NT2/D1 (cell line): ENCODE measurements around the gene PDPR.
"Not testable (repeated sequence)": the region's sequence is repeated elsewhere in the genome, so short reads cannot be mapped to it uniquely, and the experiment has no call there.

Experiments used
- DNase-seq: peaks from one replicate; pipeline ENCODE4 v3.0.0-alpha.2; 2011; ENCODE audit warnings: low read depth, low spot score
- H3K27me3 ChIP-seq: 2 replicates; pipeline ENCODE4 v1.6.0; 2011; ENCODE audit warnings: mild to moderate bottlenecking; ENCODE audit not compliant: insufficient read length, insufficient read depth
- H3K36me3 ChIP-seq: 2 replicates; pipeline ENCODE4 v1.6.1; 2011; ENCODE audit warnings: mild to moderate bottlenecking, low read length, mixed read lengths; ENCODE audit not compliant: insufficient read depth, insufficient read length
- H3K4me1 ChIP-seq: 2 replicates; pipeline ENCODE4 v1.5.1; 2011; ENCODE audit not compliant: insufficient read depth, insufficient read length
- H3K4me3 ChIP-seq: 2 replicates; pipeline ENCODE4 v1.5.1; 2011; ENCODE audit warnings: low read depth; ENCODE audit not compliant: insufficient read length
- H3K9ac ChIP-seq: 2 replicates; pipeline ENCODE4 v1.6.0; 2011; ENCODE audit warnings: low read depth; ENCODE audit not compliant: insufficient read length
- H3K9me3 ChIP-seq: 2 replicates; pipeline ENCODE4 v1.5.1; 2011; ENCODE audit warnings: mild to moderate bottlenecking, low read length; ENCODE audit not compliant: insufficient read depth
- SUZ12 ChIP-seq: IDR thresholded peaks from 2 replicates; pipeline ENCODE4 v1.6.1; 2011; ENCODE audit not compliant: insufficient read length, insufficient read depth; ENCODE audit errors: extremely low read depth
- YY1 ChIP-seq: IDR thresholded peaks from 2 replicates; pipeline ENCODE4 v1.6.1; 2011; ENCODE audit not compliant: insufficient read length, insufficient read depth
- ZNF274 ChIP-seq: IDR thresholded peaks from 2 replicates; pipeline ENCODE4 v1.6.1; 2011; ENCODE audit warnings: mild to moderate bottlenecking, low read depth, low read length

PDPR gene

DNA sequence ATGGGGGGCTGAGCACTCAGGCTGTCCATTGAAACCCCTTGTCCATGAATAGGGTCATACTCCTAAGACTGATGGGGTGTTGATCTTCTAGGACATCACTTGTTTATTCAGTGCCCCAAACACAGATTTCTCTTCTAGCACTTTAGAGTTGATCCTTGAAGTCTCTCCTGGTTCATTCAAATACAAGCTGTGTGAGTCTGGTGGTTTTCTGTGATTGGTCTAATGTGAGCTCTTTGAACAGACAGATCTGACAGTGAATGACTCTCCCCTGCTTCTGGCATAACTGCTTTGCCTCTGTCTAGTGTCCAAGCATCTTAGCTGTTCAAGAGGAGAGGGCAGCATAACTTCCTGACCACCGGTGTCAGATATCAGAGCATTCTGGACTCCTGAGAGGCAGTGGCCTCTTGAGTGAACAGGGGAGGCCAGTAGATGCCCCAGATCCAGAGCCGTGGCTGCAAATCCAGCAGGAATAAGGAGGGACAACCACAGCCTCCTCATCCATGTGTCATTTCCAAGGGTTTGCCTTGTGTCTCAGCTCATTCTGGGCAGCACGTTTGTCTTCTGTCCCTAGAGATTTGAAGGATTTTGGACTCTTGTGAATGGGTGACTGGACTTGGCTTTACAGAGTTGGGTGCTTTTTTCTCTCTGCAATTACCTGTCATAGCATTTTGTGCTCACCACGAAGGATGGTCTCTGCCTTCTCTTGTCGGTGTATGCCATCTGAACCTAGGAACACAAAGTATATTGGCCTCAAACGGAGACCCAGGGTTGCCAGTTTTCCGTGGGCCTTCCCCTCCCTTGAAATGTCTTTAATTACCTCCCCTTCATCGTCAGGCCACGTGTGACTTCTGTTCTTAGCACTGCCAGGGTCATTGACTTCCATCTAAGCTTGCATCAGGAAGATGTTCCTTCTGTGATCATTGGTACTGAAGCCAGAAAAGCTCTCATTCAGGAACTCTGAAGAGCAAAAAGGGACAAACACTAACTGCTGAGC, 45.5 kb downstream of the PDPR start:
- no peak overlapping the region for H3K9ac ChIP-seq
- no peaks in the 10 kb centered on the region for H3K9me3 ChIP-seq
- peaks cover 82% of the 10 kb centered on the region for H3K36me3 ChIP-seq
- no peak for TF ChIP-seq SUZ12
- TF ChIP-seq YY1, result no peak
- no peak for TF ChIP-seq ZNF274
- H3K4me1 ChIP-seq, result peaks cover 10% of the 10 kb centered on the region
- H3K27me3 ChIP-seq, result no peaks in the 10 kb centered on the region
- H3K4me3 ChIP-seq, result no peak overlapping the region
- DNase-seq, result no peak

GRCh38 chr16:70160388-70160787, 46.3 kb downstream of the PDPR start:
- H3K9me3 ChIP-seq, result no peaks in the 10 kb centered on the region
- H3K36me3 ChIP-seq, result peaks cover 75% of the 10 kb centered on the region
- peaks cover 10% of the 10 kb centered on the region for H3K4me1 ChIP-seq
- TF ChIP-seq YY1 (no peak), SUZ12 (no peak), ZNF274 (no peak)
- no peak for DNase-seq
- H3K27me3 ChIP-seq, result no peaks in the 10 kb centered on the region
- no peak overlapping the region for H3K4me3 ChIP-seq
- no peak overlapping the region for H3K9ac ChIP-seq

DNA sequence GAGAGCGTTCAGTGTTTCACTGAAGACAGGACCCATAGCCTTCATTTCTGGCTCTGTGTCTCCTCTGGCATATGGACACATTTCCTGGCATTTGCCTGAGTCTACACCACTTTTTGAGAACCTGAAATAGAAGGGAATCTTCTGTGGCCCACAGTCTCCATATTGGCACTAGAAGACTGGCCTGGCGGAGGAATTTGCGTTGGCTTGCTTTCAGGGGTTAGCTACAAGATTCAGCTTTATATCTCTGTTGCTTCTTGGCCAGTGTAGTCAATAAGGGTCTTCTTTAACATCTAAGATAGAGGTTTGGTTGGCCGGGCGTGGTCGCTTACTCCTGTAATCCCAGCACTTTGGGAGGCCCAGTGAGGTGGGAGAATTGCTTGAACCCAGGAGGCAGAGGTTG, 46.7 kb downstream of the PDPR start:
- Histone ChIP-seq H3K9me3 (no peaks in the 10 kb centered on the region), H3K36me3 (peaks cover 71% of the 10 kb centered on the region), H3K9ac (no peak overlapping the region), H3K27me3 (no peaks in the 10 kb centered on the region), H3K4me3 (no peak overlapping the region), H3K4me1 (peaks cover 10% of the 10 kb centered on the region)
- no peak for DNase-seq
- no peak for TF ChIP-seq YY1
- no peak for TF ChIP-seq SUZ12
- TF ChIP-seq ZNF274, result no peak

GRCh38 chr16:70161350-70161749, 47.2 kb downstream of the PDPR start:
- TF ChIP-seq SUZ12 (no peak), ZNF274 (no peak), YY1 (no peak)
- Histone ChIP-seq H3K4me3 (no peak overlapping the region), H3K9me3 (no peaks in the 10 kb centered on the region), H3K4me1 (peaks cover 10% of the 10 kb centered on the region), H3K27me3 (no peaks in the 10 kb centered on the region), H3K9ac (no peak overlapping the region), H3K36me3 (peaks cover 65% of the 10 kb centered on the region)
- no peak for DNase-seq

DNA sequence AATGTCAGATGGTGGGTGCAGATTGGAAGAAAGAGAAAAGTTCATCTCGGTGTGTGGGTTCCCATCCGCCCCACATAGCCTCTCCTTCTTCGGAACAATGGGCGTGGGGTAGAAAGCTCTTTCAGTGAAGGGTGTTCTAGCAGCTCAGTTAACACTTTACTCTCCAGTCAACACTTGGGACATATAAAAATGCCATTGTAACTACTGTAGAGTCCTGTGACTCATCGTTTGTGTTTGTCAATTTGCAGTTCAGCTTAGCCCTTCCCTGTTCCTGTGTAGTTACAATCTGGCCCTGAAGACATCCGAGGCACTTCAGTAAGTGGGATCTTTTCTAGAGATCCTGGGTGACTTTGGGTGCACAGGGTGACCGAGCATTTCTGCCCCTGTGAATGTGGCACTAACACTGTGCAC, 47.9 kb downstream of the PDPR start:
- Histone ChIP-seq H3K9me3 (no peaks in the 10 kb centered on the region), H3K9ac (no peak overlapping the region), H3K4me3 (no peak overlapping the region), H3K27me3 (no peaks in the 10 kb centered on the region), H3K36me3 (peaks cover 58% of the 10 kb centered on the region), H3K4me1 (peaks cover 10% of the 10 kb centered on the region)
- DNase-seq, result no peak
- TF ChIP-seq SUZ12 (no peak), ZNF274 (no peak), YY1 (no peak)

GRCh38 chr16:70163596-70163995, 49.5 kb downstream of the PDPR start:
- Histone ChIP-seq H3K9ac (no peak overlapping the region), H3K9me3 (no peaks in the 10 kb centered on the region), H3K27me3 (no peaks in the 10 kb centered on the region), H3K36me3 (peaks cover 43% of the 10 kb centered on the region), H3K4me1 (peaks cover 10% of the 10 kb centered on the region), H3K4me3 (no peak overlapping the region)
- no peak for DNase-seq
- TF ChIP-seq ZNF274, result no peak
- no peak for TF ChIP-seq SUZ12
- TF ChIP-seq YY1, result no peak

- H3K9ac ChIP-seq, H3K27me3 ChIP-seq, H3K9me3 ChIP-seq, H3K4me3 ChIP-seq, DNase-seq, H3K4me1 ChIP-seq: not testable (repeated sequence)
- H3K36me3 ChIP-seq, result peaks cover 12% of the 10 kb centered on the region
Observed at GRCh38 chr16:70166688-70167087, 52.6 kb downstream of the PDPR start.

DNA sequence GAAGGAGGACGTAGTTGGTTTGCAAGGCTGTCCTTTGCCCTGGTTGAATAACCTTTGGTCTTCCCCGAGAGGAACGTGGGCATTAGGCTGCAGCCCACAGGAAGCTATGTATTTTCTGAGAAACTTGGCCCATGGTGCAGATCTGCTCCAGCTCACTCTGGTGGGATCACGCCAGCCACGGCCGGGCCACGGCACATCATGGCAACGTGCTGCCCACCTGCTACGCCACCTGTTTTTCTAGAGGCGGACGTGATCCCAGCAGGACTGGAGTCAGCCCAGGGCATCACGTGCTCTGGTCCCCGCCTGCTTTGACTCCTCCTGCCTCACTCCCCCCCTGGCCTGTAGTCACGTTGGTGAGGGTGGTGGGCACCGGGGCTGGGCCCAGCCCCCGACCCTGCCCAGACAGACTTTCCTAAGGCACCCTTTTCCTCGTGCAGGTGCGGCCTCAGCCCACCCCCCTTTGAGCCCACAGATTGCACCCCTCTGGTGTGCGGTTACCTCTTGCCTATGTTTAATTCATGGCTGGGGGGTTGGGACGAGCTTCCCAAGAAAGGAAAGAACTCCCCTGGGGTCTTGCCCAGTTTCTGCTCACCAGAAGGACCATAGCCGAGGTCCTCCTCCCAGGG, 59.2 kb downstream of the PDPR start, which contains the start of gene CLEC18C:
Gene CLEC18C (plus strand): TSS at position 576 of the 626 bp plus-strand sequence. CDS start 492 bp downstream, outside the sequence.
- H3K9ac ChIP-seq, H3K4me3 ChIP-seq, H3K36me3 ChIP-seq, DNase-seq, H3K27me3 ChIP-seq, H3K9me3 ChIP-seq, H3K4me1 ChIP-seq: not testable (repeated sequence)

- H3K27me3 ChIP-seq, DNase-seq, H3K4me1 ChIP-seq, H3K9me3 ChIP-seq, H3K36me3 ChIP-seq, H3K4me3 ChIP-seq, H3K9ac ChIP-seq: not testable (repeated sequence)
Observed at GRCh38 chr16:70173916-70174315, 59.8 kb downstream of the PDPR start.

- H3K27me3 ChIP-seq, H3K4me3 ChIP-seq, H3K9me3 ChIP-seq, DNase-seq, H3K9ac ChIP-seq, H3K4me1 ChIP-seq, H3K36me3 ChIP-seq: not testable (repeated sequence)
Observed at GRCh38 chr16:70174387-70174932, 60.3 kb downstream of the PDPR start.
